GM19193 (cell line): ENCODE measurements around the gene MAN2A2.

Experiments used
- POLR2A ChIP-seq: IDR thresholded peaks from 4 replicates; pipeline ENCODE4 v1.6.1; 2011; ENCODE audit not compliant: insufficient read depth, insufficient read length; ENCODE audit errors: extremely low read depth

The MAN2A2 gene

GRCh38 chr15:90866800-90867199, 36.3 kb upstream of the MAN2A2 start:
- no peak for TF ChIP-seq POLR2A

GRCh38 chr15:90868261-90868689, 34.8 kb upstream of the MAN2A2 start, which contains the start of gene FURIN:
TSS of gene FURIN (plus strand) at chr15:90868588. CDS start at chr15:90875741, 7,153 bp downstream.
- TF ChIP-seq POLR2A, result no peak

GRCh38 chr15:90869140-90869541, 34.0 kb upstream of the MAN2A2 start:
- no peak for TF ChIP-seq POLR2A

- no peak for TF ChIP-seq POLR2A
These were observed 33.3 kb upstream of the MAN2A2 start for GRCh38 chr15:90869601-90870353.

- no peak for TF ChIP-seq POLR2A
These were observed 32.6 kb upstream of the MAN2A2 start for GRCh38 chr15:90870354-90871138.

- TF ChIP-seq POLR2A, result peak; percentile 44
These were observed 31.9 kb upstream of the MAN2A2 start for GRCh38 chr15:90871139-90871715.

GRCh38 chr15:90871716-90872485, 31.2 kb upstream of the MAN2A2 start:
- TF ChIP-seq POLR2A, result peak; percentile 21

- TF ChIP-seq POLR2A, result peak; percentile 48
These were observed 30.5 kb upstream of the MAN2A2 start for GRCh38 chr15:90872486-90873184.

GRCh38 chr15:90873488-90873997, 29.6 kb upstream of the MAN2A2 start:
- no peak for TF ChIP-seq POLR2A

GRCh38 chr15:90873998-90874605, 29.0 kb upstream of the MAN2A2 start:
- TF ChIP-seq POLR2A, result no peak

- no peak for TF ChIP-seq POLR2A
These were observed 27.5 kb upstream of the MAN2A2 start for GRCh38 chr15:90875549-90875981.

- no peak for TF ChIP-seq POLR2A
These were observed 27.1 kb upstream of the MAN2A2 start for GRCh38 chr15:90876046-90876445.

GRCh38 chr15:90876512-90877170, 26.5 kb upstream of the MAN2A2 start:
- TF ChIP-seq POLR2A, result no peak
